ENCODE data around the gene CLDN34.

Gene CLDN34

GRCh38 chrX:10016519-10017132 is 49.5 kb downstream of the CLDN34 start:
- no peak for DNase-seq (ENCODE audit: low read depth)

DNA sequence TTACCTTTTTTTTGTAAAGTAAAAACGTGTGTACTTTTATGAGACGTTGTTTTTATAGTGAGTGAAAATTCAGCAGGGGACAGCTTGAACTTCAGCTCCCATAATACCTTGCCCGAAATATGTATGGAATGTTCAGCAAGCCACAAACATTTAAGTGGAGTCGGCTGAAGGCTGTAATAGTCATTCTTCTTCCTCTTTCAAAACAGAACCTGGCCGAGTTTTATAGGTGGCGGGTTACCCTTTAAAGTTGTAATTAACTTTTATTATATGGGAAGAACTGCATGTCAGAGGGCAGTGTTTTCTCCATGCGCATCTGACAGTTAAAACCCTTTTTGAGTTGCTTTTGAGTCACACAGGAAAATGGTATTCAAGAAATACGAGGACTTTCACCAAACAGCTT is 50.7 kb downstream of the CLDN34 start:
- peak; percentile 62 for DNase-seq (ENCODE audit: low read depth)
